WTC11 (cell line): ENCODE measurements around the gene TTC1. TPM values are rescaled to one million over a fixed set of nuclear protein-coding genes. Genes with fewer than 3 reads are reported as not detected.
A peak's percentile ranks its signal among the peaks of the same experiment; 100 is the strongest.

Experiments used
- ATAC-seq: fragments of 200-7000 bp; cut with Tn5 transposase; 2 replicates; pipeline ENCODE4 v1.10.0; 2021; ENCODE audit warnings: mild to moderate bottlenecking, moderate library complexity
- CTCF ChIA-PET: fragments of 300-600 bp; sonication (Branson Sonifier 250); formaldehyde crosslinking; loops from one replicate; lab custom pipeline; 2021; ENCODE audit warnings: antibody characterized with exemption; lab: Charles Lee
- POLR2A ChIA-PET: fragments of 350-600 bp; sonication (Branson Sonifier 250); formaldehyde crosslinking; loops from one replicate; lab custom pipeline; 2021; ENCODE audit warnings: antibody characterized with exemption; lab: Charles Lee
- DNase-seq: peaks from one replicate; pipeline ENCODE4 v3.0.0; 2021; ENCODE audit warnings: low spot score
- H3K27ac Mint-ChIP-seq: 2 replicates; pipeline ENCODE4 v1.8.0; 2021; ENCODE audit warnings: mixed read lengths
- H3K27me3 Mint-ChIP-seq: 2 replicates; pipeline ENCODE4 v1.8.0; 2021; ENCODE audit warnings: low read depth, mild to moderate bottlenecking, moderate library complexity, mixed read lengths
- H3K36me3 Mint-ChIP-seq: 2 replicates; pipeline ENCODE4 v1.8.0; 2021; ENCODE audit warnings: mixed read lengths
- H3K4me1 Mint-ChIP-seq: 2 replicates; pipeline ENCODE4 v1.8.0; 2022; ENCODE audit warnings: mixed read lengths
- H3K4me3 Mint-ChIP-seq: 2 replicates; pipeline ENCODE4 v1.8.0; 2021; ENCODE audit warnings: mild to moderate bottlenecking, moderate library complexity, mixed read lengths
- H3K9me3 Mint-ChIP-seq: 2 replicates; pipeline ENCODE4 v1.8.0; 2021; ENCODE audit warnings: mixed read lengths
- EMX1 ChIP-seq: fragments of 250-450 bp; sonication (Bioruptor Pico); IDR thresholded peaks from 2 replicates; pipeline ENCODE4 v1.8.0; 2021; ENCODE audit warnings: mild to moderate bottlenecking
- ESRRA ChIP-seq: sonication (generic); formaldehyde crosslinking; IDR thresholded peaks from 2 replicates; pipeline ENCODE4 v1.8.1; 2022; ENCODE audit warnings: mild to moderate bottlenecking, missing genetic modification reagents, borderline replicate concordance
- FOXP1 ChIP-seq: sonication (generic); formaldehyde crosslinking; IDR thresholded peaks from 2 replicates; pipeline ENCODE4 v1.8.0; 2022; ENCODE audit warnings: missing genetic modification reagents, mild to moderate bottlenecking, moderate library complexity, borderline replicate concordance
- GRHL2 ChIP-seq: fragments of 250-450 bp; sonication (Bioruptor Pico); IDR thresholded peaks from 2 replicates; pipeline ENCODE4 v1.8.0; 2022; ENCODE audit warnings: mild to moderate bottlenecking, moderate library complexity; ENCODE audit not compliant: insufficient replicate concordance, severe bottlenecking
- GTF2I ChIP-seq: fragments of 250-450 bp; sonication (Bioruptor Pico); conservative IDR thresholded peaks from 2 replicates; pipeline ENCODE4 v1.4.0; 2021; ENCODE audit warnings: mild to moderate bottlenecking
- HMGXB4 ChIP-seq: sonication (generic); formaldehyde crosslinking; IDR thresholded peaks from 2 replicates; pipeline ENCODE4 v1.8.1; 2023; ENCODE audit warnings: mild to moderate bottlenecking, moderate library complexity, missing genetic modification reagents
- MAX ChIP-seq: sonication (generic); formaldehyde crosslinking; IDR thresholded peaks from 2 replicates; pipeline ENCODE4 v1.8.0; 2022; ENCODE audit warnings: mild to moderate bottlenecking, missing genetic modification reagents
- NFYB ChIP-seq: sonication (generic); formaldehyde crosslinking; conservative IDR thresholded peaks from 2 replicates; pipeline ENCODE4 v1.8.0; 2022; ENCODE audit warnings: low read depth, missing genetic modification reagents
- PREB ChIP-seq: sonication (generic); formaldehyde crosslinking; IDR thresholded peaks from 2 replicates; pipeline ENCODE4 v1.8.1; 2022; ENCODE audit warnings: mild to moderate bottlenecking, missing genetic modification reagents, moderate library complexity, borderline replicate concordance
- RORB ChIP-seq: fragments of 250-450 bp; sonication (Bioruptor Pico); IDR thresholded peaks from 2 replicates; pipeline ENCODE4 v1.9.0; 2021; ENCODE audit warnings: mild to moderate bottlenecking
- ZNF121 ChIP-seq: sonication (generic); formaldehyde crosslinking; IDR thresholded peaks from 2 replicates; pipeline ENCODE4 v1.8.0; 2023; ENCODE audit warnings: missing genetic modification reagents
- ZNF138 ChIP-seq: sonication (generic); formaldehyde crosslinking; conservative IDR thresholded peaks from 2 replicates; pipeline ENCODE4 v1.8.1; 2022; ENCODE audit warnings: mild to moderate bottlenecking, moderate library complexity, missing genetic modification reagents
- ZNF263 ChIP-seq: sonication (generic); formaldehyde crosslinking; IDR thresholded peaks from 2 replicates; pipeline ENCODE4 v1.8.1; 2022; ENCODE audit warnings: low read depth, mild to moderate bottlenecking, moderate library complexity, missing genetic modification reagents
- ZNF317 ChIP-seq: sonication (generic); formaldehyde crosslinking; IDR thresholded peaks from 2 replicates; pipeline ENCODE4 v1.8.1; 2023; ENCODE audit warnings: low read depth, mild to moderate bottlenecking, moderate library complexity, missing genetic modification reagents, borderline replicate concordance
- total RNA-seq: library from RNA; stranded (reverse); gene quantifications from 3 replicates; pipeline ENCODE4 v1.2.3, GENCODE V29; 2021
- TF ChIP-seq, protein P1 (sequence below): sonication (generic); formaldehyde crosslinking; IDR thresholded peaks from 2 replicates; pipeline ENCODE4 v1.8.1; 2022; ENCODE audit warnings: missing genetic modification reagents, borderline replicate concordance
- TF ChIP-seq, protein P2 (sequence below): fragments of 250-450 bp; sonication (Bioruptor Pico); IDR thresholded peaks from 2 replicates; pipeline ENCODE4 v1.9.0; 2021; ENCODE audit warnings: moderate library complexity, mild to moderate bottlenecking, inconsistent platforms, borderline replicate concordance
- TF ChIP-seq, protein P3 (sequence below): fragments of 250-450 bp; sonication (Bioruptor Pico); IDR thresholded peaks from 2 replicates; pipeline ENCODE4 v2.1.2; 2022; ENCODE audit warnings: mild to moderate bottlenecking, moderate library complexity
- TF ChIP-seq, protein P4 (sequence below): sonication (generic); formaldehyde crosslinking; conservative IDR thresholded peaks from 2 replicates; pipeline ENCODE4 v1.8.1; 2023; ENCODE audit warnings: mild to moderate bottlenecking, low read depth, missing genetic modification reagents, moderate library complexity
- TF ChIP-seq, protein P5 (sequence below): sonication (generic); formaldehyde crosslinking; IDR thresholded peaks from 2 replicates; pipeline ENCODE4 v1.8.1; 2022; ENCODE audit warnings: low read depth, missing genetic modification reagents, borderline replicate concordance

TTC1 gene
- total RNA-seq, 1 experiment from 2014 or later, result 47.4 TPM

- ATAC-seq, result no peak
- Mint-ChIP-seq H3K4me3 (no peak overlapping the region), H3K4me1 (peaks cover 34% of the 10 kb centered on the region), H3K27me3 (no peaks in the 10 kb centered on the region), H3K27ac (no peak overlapping the region), H3K36me3 (peaks cover 32% of the 10 kb centered on the region), H3K9me3 (no peaks in the 10 kb centered on the region)
- POLR2A ChIA-PET, result no interaction called here
- TF ChIP-seq GRHL2 (no peak), RORB (CRISPR knock-in tag) (no peak), ZNF121 (CRISPR knock-in tag) (peak; percentile 63; the same call in 1 of the 2 replicates), EMX1 (CRISPR knock-in tag) (no peak)
- no peak for DNase-seq
- CTCF ChIA-PET, result no interaction called here
Measured at GRCh38 chr5:160040471-160040835, 31.5 kb downstream of the TTC1 start.

DNA sequence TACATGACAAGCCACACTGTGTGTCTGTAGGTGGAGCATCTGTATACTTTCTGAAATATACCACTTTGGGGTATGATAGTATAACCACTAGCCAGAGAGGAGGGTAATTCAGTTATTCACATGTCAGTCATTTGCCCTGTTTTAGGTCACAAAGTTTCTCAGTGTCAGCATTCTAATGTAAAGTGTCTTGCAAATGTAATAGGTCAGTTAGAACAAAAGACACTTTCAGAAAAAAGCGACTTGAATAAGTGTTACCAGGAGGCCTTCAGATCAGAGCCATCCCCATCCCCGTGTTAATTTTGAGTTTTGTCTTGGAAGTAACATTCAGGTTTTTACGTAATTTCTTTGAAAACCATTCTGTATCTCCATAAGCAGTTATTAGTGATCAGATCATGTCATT, 33.7 kb downstream of the TTC1 start:
- no peak overlapping the region for H3K27ac Mint-ChIP-seq
- peaks cover 22% of the 10 kb centered on the region for H3K36me3 Mint-ChIP-seq
- H3K4me1 Mint-ChIP-seq, result peaks cover 47% of the 10 kb centered on the region
- DNase-seq (no peak), ATAC-seq (peak; percentile 26)
- POLR2A ChIA-PET, result no interaction called here
- TF ChIP-seq FOXP1 (CRISPR knock-in tag), result no peak
- TF ChIP-seq ZNF138 (CRISPR knock-in tag), result no peak
- no peak for TF ChIP-seq GTF2I (CRISPR knock-in tag)
- TF ChIP-seq, protein P1, sequence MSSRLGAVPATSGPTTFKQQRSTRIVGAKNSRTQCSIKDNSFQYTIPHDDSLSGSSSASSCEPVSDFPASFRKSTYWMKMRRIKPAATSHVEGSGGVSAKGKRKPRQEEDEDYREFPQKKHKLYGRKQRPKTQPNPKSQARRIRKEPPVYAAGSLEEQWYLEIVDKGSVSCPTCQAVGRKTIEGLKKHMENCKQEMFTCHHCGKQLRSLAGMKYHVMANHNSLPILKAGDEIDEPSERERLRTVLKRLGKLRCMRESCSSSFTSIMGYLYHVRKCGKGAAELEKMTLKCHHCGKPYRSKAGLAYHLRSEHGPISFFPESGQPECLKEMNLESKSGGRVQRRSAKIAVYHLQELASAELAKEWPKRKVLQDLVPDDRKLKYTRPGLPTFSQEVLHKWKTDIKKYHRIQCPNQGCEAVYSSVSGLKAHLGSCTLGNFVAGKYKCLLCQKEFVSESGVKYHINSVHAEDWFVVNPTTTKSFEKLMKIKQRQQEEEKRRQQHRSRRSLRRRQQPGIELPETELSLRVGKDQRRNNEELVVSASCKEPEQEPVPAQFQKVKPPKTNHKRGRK (CRISPR knock-in tag), result no peak
- TF ChIP-seq, protein P2, sequence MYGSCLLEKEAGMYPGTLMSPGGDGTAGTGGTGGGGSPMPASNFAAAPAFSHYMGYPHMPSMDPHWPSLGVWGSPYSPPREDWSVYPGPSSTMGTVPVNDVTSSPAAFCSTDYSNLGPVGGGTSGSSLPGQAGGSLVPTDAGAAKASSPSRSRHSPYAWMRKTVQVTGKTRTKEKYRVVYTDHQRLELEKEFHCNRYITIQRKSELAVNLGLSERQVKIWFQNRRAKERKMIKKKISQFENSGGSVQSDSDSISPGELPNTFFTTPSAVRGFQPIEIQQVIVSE, result no peak
- TF ChIP-seq ZNF317 (CRISPR knock-in tag), result no peak
- TF ChIP-seq, protein P3, sequence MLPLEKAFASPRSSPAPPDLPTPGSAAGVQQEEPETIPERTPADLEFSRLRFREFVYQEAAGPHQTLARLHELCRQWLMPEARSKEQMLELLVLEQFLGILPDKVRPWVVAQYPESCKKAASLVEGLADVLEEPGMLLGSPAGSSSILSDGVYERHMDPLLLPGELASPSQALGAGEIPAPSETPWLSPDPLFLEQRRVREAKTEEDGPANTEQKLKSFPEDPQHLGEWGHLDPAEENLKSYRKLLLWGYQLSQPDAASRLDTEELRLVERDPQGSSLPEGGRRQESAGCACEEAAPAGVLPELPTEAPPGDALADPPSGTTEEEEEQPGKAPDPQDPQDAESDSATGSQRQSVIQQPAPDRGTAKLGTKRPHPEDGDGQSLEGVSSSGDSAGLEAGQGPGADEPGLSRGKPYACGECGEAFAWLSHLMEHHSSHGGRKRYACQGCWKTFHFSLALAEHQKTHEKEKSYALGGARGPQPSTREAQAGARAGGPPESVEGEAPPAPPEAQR (CRISPR knock-in tag), result no peak
- TF ChIP-seq ZNF263, result no peak
- TF ChIP-seq RORB (CRISPR knock-in tag), result no peak
- TF ChIP-seq PREB (CRISPR knock-in tag), result no peak
- no peak for TF ChIP-seq HMGXB4 (CRISPR knock-in tag)
- TF ChIP-seq, protein P4, sequence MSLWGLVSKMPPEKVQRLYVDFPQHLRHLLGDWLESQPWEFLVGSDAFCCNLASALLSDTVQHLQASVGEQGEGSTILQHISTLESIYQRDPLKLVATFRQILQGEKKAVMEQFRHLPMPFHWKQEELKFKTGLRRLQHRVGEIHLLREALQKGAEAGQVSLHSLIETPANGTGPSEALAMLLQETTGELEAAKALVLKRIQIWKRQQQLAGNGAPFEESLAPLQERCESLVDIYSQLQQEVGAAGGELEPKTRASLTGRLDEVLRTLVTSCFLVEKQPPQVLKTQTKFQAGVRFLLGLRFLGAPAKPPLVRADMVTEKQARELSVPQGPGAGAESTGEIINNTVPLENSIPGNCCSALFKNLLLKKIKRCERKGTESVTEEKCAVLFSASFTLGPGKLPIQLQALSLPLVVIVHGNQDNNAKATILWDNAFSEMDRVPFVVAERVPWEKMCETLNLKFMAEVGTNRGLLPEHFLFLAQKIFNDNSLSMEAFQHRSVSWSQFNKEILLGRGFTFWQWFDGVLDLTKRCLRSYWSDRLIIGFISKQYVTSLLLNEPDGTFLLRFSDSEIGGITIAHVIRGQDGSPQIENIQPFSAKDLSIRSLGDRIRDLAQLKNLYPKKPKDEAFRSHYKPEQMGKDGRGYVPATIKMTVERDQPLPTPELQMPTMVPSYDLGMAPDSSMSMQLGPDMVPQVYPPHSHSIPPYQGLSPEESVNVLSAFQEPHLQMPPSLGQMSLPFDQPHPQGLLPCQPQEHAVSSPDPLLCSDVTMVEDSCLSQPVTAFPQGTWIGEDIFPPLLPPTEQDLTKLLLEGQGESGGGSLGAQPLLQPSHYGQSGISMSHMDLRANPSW, result no peak
- TF ChIP-seq ESRRA (CRISPR knock-in tag), result no peak
- TF ChIP-seq NFYB (CRISPR knock-in tag), result no peak
- TF ChIP-seq MAX (CRISPR knock-in tag), result no peak
- TF ChIP-seq, protein P5, sequence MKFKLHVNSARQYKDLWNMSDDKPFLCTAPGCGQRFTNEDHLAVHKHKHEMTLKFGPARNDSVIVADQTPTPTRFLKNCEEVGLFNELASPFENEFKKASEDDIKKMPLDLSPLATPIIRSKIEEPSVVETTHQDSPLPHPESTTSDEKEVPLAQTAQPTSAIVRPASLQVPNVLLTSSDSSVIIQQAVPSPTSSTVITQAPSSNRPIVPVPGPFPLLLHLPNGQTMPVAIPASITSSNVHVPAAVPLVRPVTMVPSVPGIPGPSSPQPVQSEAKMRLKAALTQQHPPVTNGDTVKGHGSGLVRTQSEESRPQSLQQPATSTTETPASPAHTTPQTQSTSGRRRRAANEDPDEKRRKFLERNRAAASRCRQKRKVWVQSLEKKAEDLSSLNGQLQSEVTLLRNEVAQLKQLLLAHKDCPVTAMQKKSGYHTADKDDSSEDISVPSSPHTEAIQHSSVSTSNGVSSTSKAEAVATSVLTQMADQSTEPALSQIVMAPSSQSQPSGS, result no peak
- no peaks in the 10 kb centered on the region for H3K27me3 Mint-ChIP-seq
- peak overlapping the region; percentile 24; the same call in 1 of the 2 replicates for H3K4me3 Mint-ChIP-seq
- H3K9me3 Mint-ChIP-seq, result no peaks in the 10 kb centered on the region
- CTCF ChIA-PET, result no interaction called here
